GM12878 (cell line): ENCODE measurements around the gene AANAT.

Experiments
- CBX3 ChIP-seq: fragments of 200-600 bp; sonication (generic); IDR thresholded peaks from 2 replicates; pipeline ENCODE4 v1.6.1; 2016; ENCODE audit warnings: low read depth, borderline replicate concordance
- ETV6 ChIP-seq, 2 experiments: fragments of 450-650 bp in 1 of 2; IDR thresholded peaks in 1 of 2; conservative IDR thresholded peaks in 1 of 2; 2 replicates each; pipeline ENCODE4 v1.6.1; 2014; ENCODE audit warnings: antibody characterized with exemption in 1 of 2, borderline replicate concordance in 1 of 2, low read depth in 1 of 2, mild to moderate bottlenecking in 1 of 2, moderate library complexity in 1 of 2
- POLR2A ChIP-seq: IDR thresholded peaks from 2 replicates; pipeline ENCODE4 v1.6.1; 2011; ENCODE audit warnings: low read depth, mild to moderate bottlenecking, low read length
- POLR2AphosphoS5 ChIP-seq: IDR thresholded peaks from 2 replicates; pipeline ENCODE4 v1.6.1; 2011; ENCODE audit warnings: mild to moderate bottlenecking, low read length, inconsistent platforms
- ZNF24 ChIP-seq: fragments of 450-650 bp; IDR thresholded peaks from 2 replicates; pipeline ENCODE4 v1.6.1; 2017; ENCODE audit warnings: antibody characterized with exemption, mild to moderate bottlenecking

DNA sequence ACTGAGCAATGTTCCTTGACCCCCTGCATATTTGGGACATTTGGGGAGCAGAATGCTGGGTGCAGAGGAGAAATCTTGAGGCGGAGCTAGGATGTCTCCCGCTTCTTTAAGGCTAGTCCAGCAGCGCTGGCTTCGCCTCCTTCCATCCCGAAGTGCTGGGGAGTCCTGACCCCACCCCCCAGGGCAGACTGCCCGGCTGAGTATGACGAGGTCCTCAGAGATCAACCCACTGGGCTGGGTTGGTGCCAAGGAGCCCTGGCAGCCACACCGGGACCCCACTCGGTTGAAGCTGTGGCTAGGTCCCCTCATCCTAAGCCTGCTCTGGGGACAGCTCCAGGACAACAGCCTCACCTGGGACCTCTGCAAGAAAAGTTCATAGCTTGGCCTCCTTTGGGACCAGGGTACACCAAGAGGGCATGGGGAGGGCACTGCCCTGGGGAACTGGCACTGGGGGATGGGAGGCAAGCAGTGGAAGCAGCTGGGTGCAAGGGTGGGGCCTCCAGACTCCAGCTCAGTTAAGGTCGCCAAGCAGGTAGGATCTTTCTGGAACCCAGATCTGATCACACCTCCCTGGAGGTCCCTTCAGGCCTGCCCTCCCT is 22.8 kb downstream of the AANAT start:
- TF ChIP-seq ZNF24 = no peak
- TF ChIP-seq POLR2A = no peak
- TF ChIP-seq CBX3 = no peak
- no peak for TF ChIP-seq POLR2AphosphoS5
- no peak for TF ChIP-seq ETV6 (conservative IDR thresholded peaks at IDR 0.05 in 1 of 2, IDR thresholded peaks at IDR 0.05 in 1 of 2; ENCODE audit: borderline replicate concordance in 1 of 2, low read depth in 1 of 2)
